Measurements from ENCODE around the gene UBP1.
"Not testable (repeated sequence)": the region's sequence is repeated elsewhere in the genome, so short reads cannot be mapped to it uniquely, and the experiment has no call there.

Gene UBP1

GRCh38 chr3:33388374-33389100 is 51.7 kb downstream of the UBP1 start:
- no peak for DNase-seq

- DNase-seq: no peak
Measured at GRCh38 chr3:33386631-33387030, 53.6 kb downstream of the UBP1 start.

- DNase-seq: no peak
Measured at GRCh38 chr3:33385423-33385822, 54.8 kb downstream of the UBP1 start.

GRCh38 chr3:33383951-33384350 is 56.3 kb downstream of the UBP1 start:
- DNase-seq: no peak

- DNase-seq: no peak
Measured at GRCh38 chr3:33380653-33381052, 59.6 kb downstream of the UBP1 start.

GRCh38 chr3:33377931-33378330 is 62.3 kb downstream of the UBP1 start:
- DNase-seq: peak; percentile 38

GRCh38 chr3:33377489-33377888 is 62.7 kb downstream of the UBP1 start:
- no peak for DNase-seq

- DNase-seq: no peak
Measured at GRCh38 chr3:33373082-33373437, 67.1 kb downstream of the UBP1 start.

- DNase-seq: peak; percentile 28
Measured at GRCh38 chr3:33372218-33373081, 67.8 kb downstream of the UBP1 start.

- peak; percentile 18 for DNase-seq
Measured at GRCh38 chr3:33364531-33365128, 75.6 kb downstream of the UBP1 start.

GRCh38 chr3:33364060-33364459 is 76.1 kb downstream of the UBP1 start:
- DNase-seq: no peak

- peak; percentile 13 for DNase-seq
Measured at GRCh38 chr3:33363113-33363800, 76.9 kb downstream of the UBP1 start.

- peak; percentile 71 for DNase-seq
Measured at GRCh38 chr3:33360136-33360825, 79.9 kb downstream of the UBP1 start.

GRCh38 chr3:33358172-33358781 is 81.9 kb downstream of the UBP1 start:
- DNase-seq: no peak

GRCh38 chr3:33355611-33356010 is 84.6 kb downstream of the UBP1 start:
- DNase-seq: peak; percentile 69

- DNase-seq: no peak
Measured at GRCh38 chr3:33339758-33340157, 100.4 kb downstream of the UBP1 start.

- not testable (repeated sequence) for DNase-seq
Measured at GRCh38 chr3:33338936-33339465, 101.2 kb downstream of the UBP1 start.

All from NCI-H226 (cell line).